Calu3 (cell line): ENCODE measurements around the gene C12orf42. TPM values are rescaled to one million over a fixed set of nuclear protein-coding genes. Genes with fewer than 3 reads are reported as not detected.

Source experiments
- BruUV-seq: library from RNA; stranded (reverse); fragments of 400-500 nt; replicated peaks from 2 replicates; lab custom pipeline; 2021; lab: Mats Ljungman, UMichigan
- CTCF ChIA-PET: fragments of 300-600 bp; sonication (Branson Sonifier 250); formaldehyde crosslinking; loops from one replicate; lab custom pipeline; 2022; ENCODE audit warnings: antibody characterized with exemption; lab: Charles Lee
- DNase-seq: peaks from one replicate; pipeline ENCODE4 v3.0.0; 2022
- H3K27ac Mint-ChIP-seq: one replicate; pipeline ENCODE4 v1.8.0; 2022; ENCODE audit warnings: mixed read lengths; ENCODE audit not compliant: unreplicated experiment
- H3K27me3 Mint-ChIP-seq: one replicate; pipeline ENCODE4 v1.8.0; 2022; ENCODE audit warnings: mixed read lengths; ENCODE audit not compliant: unreplicated experiment
- H3K36me3 Mint-ChIP-seq: one replicate; pipeline ENCODE4 v1.8.0; 2022; ENCODE audit warnings: mild to moderate bottlenecking, moderate library complexity, mixed read lengths; ENCODE audit not compliant: insufficient read depth, unreplicated experiment
- H3K4me1 Mint-ChIP-seq: one replicate; pipeline ENCODE4 v1.8.0; 2022; ENCODE audit warnings: mild to moderate bottlenecking, low read depth, mixed read lengths; ENCODE audit not compliant: unreplicated experiment
- H3K4me3 Mint-ChIP-seq: one replicate; pipeline ENCODE4 v1.8.0; 2022; ENCODE audit warnings: mild to moderate bottlenecking, low read depth, moderate library complexity, mixed read lengths; ENCODE audit not compliant: unreplicated experiment
- H3K9me3 Mint-ChIP-seq: one replicate; pipeline ENCODE4 v1.8.0; 2022; ENCODE audit warnings: low read depth, mixed read lengths; ENCODE audit not compliant: unreplicated experiment
- CTCF ChIP-seq: fragments of 200-600 bp; IDR thresholded peaks from one replicate; pipeline ENCODE4 v1.8.0; 2022; ENCODE audit warnings: antibody characterized with exemption; ENCODE audit not compliant: unreplicated experiment
- intact Hi-C: fragments of 100-400 bp; cut with micrococcal nuclease; formaldehyde crosslinking; loops from one replicate; pipeline ENCODE4 v1.10.0; 2022; ENCODE audit not compliant: unreplicated experiment
- total RNA-seq: library from RNA; stranded (reverse); gene quantifications from 2 replicates; pipeline ENCODE4 v1.2.3, GENCODE V29; 2022

The C12orf42 gene
- total RNA-seq, 1 experiment from 2014 or later, result not detected

- Mint-ChIP-seq H3K4me3 (no peak overlapping the region), H3K4me1 (no peaks in the 10 kb centered on the region), H3K27ac (no peak overlapping the region), H3K27me3 (peaks cover 38% of the 10 kb centered on the region), H3K36me3 (no peaks in the 10 kb centered on the region), H3K9me3 (no peaks in the 10 kb centered on the region)
- CTCF ChIA-PET, result no interaction called here
- no TSS peak for BruUV-seq
- TF ChIP-seq CTCF, result no peak
- no peak for DNase-seq
- intact Hi-C loops, result no loop called here
Measured at GRCh38 chr12:103515341-103515740, 19.6 kb upstream of the C12orf42 start.

GRCh38 chr12:103513875-103514274, 18.1 kb upstream of the C12orf42 start:
- H3K27me3 Mint-ChIP-seq, result peaks cover 38% of the 10 kb centered on the region
- DNase-seq, result no peak
- TF ChIP-seq CTCF, result no peak
- intact Hi-C loops, result no loop called here
- CTCF ChIA-PET, result no interaction called here
- H3K4me3 Mint-ChIP-seq, result no peak overlapping the region
- BruUV-seq, result no TSS peak
- no peaks in the 10 kb centered on the region for H3K36me3 Mint-ChIP-seq
- no peaks in the 10 kb centered on the region for H3K9me3 Mint-ChIP-seq
- H3K4me1 Mint-ChIP-seq, result no peaks in the 10 kb centered on the region
- H3K27ac Mint-ChIP-seq, result no peak overlapping the region

- no peak for TF ChIP-seq CTCF
- CTCF ChIA-PET, result no interaction called here
Measured at GRCh38 chr12:103505371-103506236, 9.8 kb upstream of the C12orf42 start.

GRCh38 chr12:103504606-103505005, 8.8 kb upstream of the C12orf42 start:
- Mint-ChIP-seq H3K27me3 (peaks cover 18% of the 10 kb centered on the region), H3K4me3 (no peak overlapping the region), H3K27ac (no peak overlapping the region), H3K9me3 (no peaks in the 10 kb centered on the region), H3K4me1 (no peaks in the 10 kb centered on the region), H3K36me3 (no peaks in the 10 kb centered on the region)
- CTCF ChIA-PET, result no interaction called here
- DNase-seq, result no peak
- BruUV-seq, result no TSS peak
- intact Hi-C loops, result no loop called here
- TF ChIP-seq CTCF, result no peak

More at GRCh38 chr12:103505371-103506236, 9.8 kb upstream of the C12orf42 start:
- no peak overlapping the region for H3K27ac Mint-ChIP-seq
- no peaks in the 10 kb centered on the region for H3K36me3 Mint-ChIP-seq
- BruUV-seq, result no TSS peak
- intact Hi-C loops, result no loop called here
- no peaks in the 10 kb centered on the region for H3K9me3 Mint-ChIP-seq
- peaks cover 16% of the 10 kb centered on the region for H3K27me3 Mint-ChIP-seq
- DNase-seq, result no peak
- H3K4me3 Mint-ChIP-seq, result no peak overlapping the region
- no peaks in the 10 kb centered on the region for H3K4me1 Mint-ChIP-seq
